GM21786 (cell line): ENCODE data around the gene POPDC2.
A peak's percentile ranks its signal among the peaks of the same experiment; 100 is the strongest.
"Not testable (repeated sequence)": the region's sequence is repeated elsewhere in the genome, so short reads cannot be mapped to it uniquely, and the experiment has no call there.

ENCODE experiments used
- ATAC-seq: cut with Tn5 transposase; IDR thresholded peaks from one replicate; pipeline ENCODE4 v1.9.1; 2021; ENCODE audit not compliant: unreplicated experiment

POPDC2 gene

GRCh38 chr3:119660474-119661440 lies at the start of gene POPDC2:
Gene POPDC2, minus strand, starts transcription at chr3:119660589. Its CDS starts 166 bp downstream, at chr3:119660423.
- no peak for ATAC-seq

GRCh38 chr3:119703820-119704531 lies 43.6 kb upstream of the POPDC2 start:
- no peak for ATAC-seq

GRCh38 chr3:119702530-119703527 lies 42.4 kb upstream of the POPDC2 start, which contains the start of gene CFAP91:
Gene CFAP91, plus strand, starts transcription at chr3:119703022. Its CDS starts 77 bp downstream, at chr3:119703099.
- peak; percentile 79 for ATAC-seq

GRCh38 chr3:119700920-119701734 lies 40.7 kb upstream of the POPDC2 start:
- peak; percentile 5 for ATAC-seq

GRCh38 chr3:119700269-119700919 lies 40.0 kb upstream of the POPDC2 start:
- ATAC-seq: peak; percentile 38

- peak; percentile 55 for ATAC-seq
Observed at GRCh38 chr3:119697394-119697793, 37.0 kb upstream of the POPDC2 start.

GRCh38 chr3:119695480-119695879 lies 35.1 kb upstream of the POPDC2 start:
- ATAC-seq: no peak

GRCh38 chr3:119690043-119690656 lies 29.8 kb upstream of the POPDC2 start:
- no peak for ATAC-seq

GRCh38 chr3:119683421-119683820 lies 23.0 kb upstream of the POPDC2 start:
- ATAC-seq: no peak

- peak; percentile 20 for ATAC-seq
Observed at GRCh38 chr3:119681279-119681678, 20.9 kb upstream of the POPDC2 start.

- no peak for ATAC-seq
Observed at GRCh38 chr3:119679874-119680273, 19.5 kb upstream of the POPDC2 start.

GRCh38 chr3:119678209-119678608 lies 17.8 kb upstream of the POPDC2 start:
- not testable (repeated sequence) for ATAC-seq

GRCh38 chr3:119677641-119677934 lies 17.2 kb upstream of the POPDC2 start:
- ATAC-seq: no peak

- ATAC-seq: peak; percentile 92
Observed at GRCh38 chr3:119676771-119677640, 16.6 kb upstream of the POPDC2 start, which contains the start of gene COX17. Gene COX17, minus strand, starts transcription at chr3:119677406. Its CDS starts 96 bp downstream, at chr3:119677310.

GRCh38 chr3:119676020-119676419 lies 15.6 kb upstream of the POPDC2 start:
- no peak for ATAC-seq

GRCh38 chr3:119675188-119675874 lies 14.9 kb upstream of the POPDC2 start:
- no peak for ATAC-seq

GRCh38 chr3:119673875-119674274 lies 13.5 kb upstream of the POPDC2 start:
- ATAC-seq: no peak
